ENCODE results near the gene PKD2L1. TPM values are rescaled to one million over a fixed set of nuclear protein-coding genes. Genes with fewer than 3 reads are reported as not detected.

PKD2L1 gene
- total RNA-seq, 1 experiment from 2014 or later, result not detected

DNA sequence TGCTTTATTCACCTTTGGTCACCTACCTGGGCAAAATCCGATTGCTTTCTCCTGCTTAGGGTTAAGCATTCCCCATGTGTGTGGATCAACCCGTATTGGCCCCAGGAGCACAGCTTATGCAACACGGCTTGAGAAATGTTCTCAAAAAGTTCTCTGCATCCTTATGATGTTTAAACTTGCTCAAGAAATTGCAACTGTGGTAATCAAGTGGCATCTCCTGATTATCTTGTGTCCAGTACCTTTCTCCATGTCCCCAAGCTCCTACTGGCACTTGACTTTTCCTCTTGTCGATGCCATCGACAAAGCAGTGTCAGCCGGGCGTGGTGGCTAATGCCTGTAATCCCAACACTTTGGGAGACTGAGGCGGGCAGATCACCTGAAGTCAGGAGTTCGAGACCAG, 4.7 kb upstream of the PKD2L1 start:
- no TSS peak for BruUV-seq (replicated peaks)
- intact Hi-C loops (cut with micrococcal nuclease; ENCODE audit: unreplicated experiment), result loop anchor here (5.0 kb wide), 1 partner anchor 173 kb away; no protein-coding TSS in a partner anchor
- POLR2A ChIA-PET (ENCODE audit: low non-redundant PET), result no interaction called here

DNA sequence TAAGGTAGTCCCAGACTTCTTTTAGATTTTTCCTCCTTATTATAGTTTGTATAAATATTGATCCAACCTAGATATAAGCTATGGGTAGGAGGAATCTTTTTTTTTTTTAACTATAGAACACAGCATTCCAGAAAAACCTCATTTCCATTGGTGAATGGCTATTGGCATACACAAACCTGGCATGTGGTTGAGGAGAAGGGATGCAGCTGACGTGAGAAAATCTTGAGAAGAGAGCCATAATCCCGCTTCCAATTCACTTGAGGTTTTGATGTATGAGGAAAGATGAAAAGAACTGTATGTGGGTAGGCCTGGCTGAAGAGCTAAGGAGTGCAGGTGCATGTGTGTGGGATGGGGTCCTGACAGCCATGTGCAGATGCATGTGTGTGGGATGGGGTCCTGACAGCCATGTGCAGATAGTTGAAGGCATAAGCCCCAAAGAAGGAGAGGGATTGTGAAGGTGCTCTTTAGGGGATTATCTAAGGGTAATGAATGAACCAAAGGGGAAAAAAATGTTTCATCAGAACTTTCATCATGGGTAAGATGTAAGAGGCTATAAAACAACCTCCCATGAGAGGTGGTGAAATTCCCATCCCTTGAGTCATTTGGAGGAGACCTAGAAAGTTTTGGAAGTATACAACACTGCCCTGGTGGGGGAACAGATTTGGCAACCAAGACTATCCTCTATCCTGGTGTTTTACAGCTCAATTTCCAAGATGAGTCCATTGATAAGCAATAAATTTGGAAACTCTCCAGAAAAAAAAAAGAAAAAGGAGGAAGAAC, 3.8 kb upstream of the PKD2L1 start:
- intact Hi-C loops (cut with micrococcal nuclease; ENCODE audit: unreplicated experiment), result no loop called here
- ChIA-PET POLR2A (ENCODE audit: low non-redundant PET) (interaction anchor here (0.6 kb wide), 1 partner anchor 13 kb away, joined by 4 read pairs; the partner anchor contains the start of gene SCD), CTCF (interaction anchor here (0.5 to 0.8 kb wide), 4 partner anchors 18 to 556 kb away, joined by 3 to 10 read pairs (median 4); no protein-coding TSS in a partner anchor)
- H3K27ac ChIP-seq (ENCODE audit: low read depth, low read length, poor library complexity, severe bottlenecking), result no peak overlapping the region
- no peaks in the 10 kb centered on the region for H3K4me1 ChIP-seq (ENCODE audit: insufficient read depth, low read length, poor library complexity, severe bottlenecking)
- no peaks in the 10 kb centered on the region for H3K36me3 ChIP-seq (ENCODE audit: insufficient read depth, low read length, poor library complexity, severe bottlenecking)
- H3K27me3 ChIP-seq (replicated peaks; ENCODE audit: insufficient read depth, low read depth, low read length, poor library complexity), result no peaks in the 10 kb centered on the region
- DNase-seq (ENCODE audit: low spot score), result no peak
- no peaks in the 10 kb centered on the region for H3K9me3 ChIP-seq (ENCODE audit: low read depth, low read length, poor library complexity, severe bottlenecking)
- TF ChIP-seq, protein P1, sequence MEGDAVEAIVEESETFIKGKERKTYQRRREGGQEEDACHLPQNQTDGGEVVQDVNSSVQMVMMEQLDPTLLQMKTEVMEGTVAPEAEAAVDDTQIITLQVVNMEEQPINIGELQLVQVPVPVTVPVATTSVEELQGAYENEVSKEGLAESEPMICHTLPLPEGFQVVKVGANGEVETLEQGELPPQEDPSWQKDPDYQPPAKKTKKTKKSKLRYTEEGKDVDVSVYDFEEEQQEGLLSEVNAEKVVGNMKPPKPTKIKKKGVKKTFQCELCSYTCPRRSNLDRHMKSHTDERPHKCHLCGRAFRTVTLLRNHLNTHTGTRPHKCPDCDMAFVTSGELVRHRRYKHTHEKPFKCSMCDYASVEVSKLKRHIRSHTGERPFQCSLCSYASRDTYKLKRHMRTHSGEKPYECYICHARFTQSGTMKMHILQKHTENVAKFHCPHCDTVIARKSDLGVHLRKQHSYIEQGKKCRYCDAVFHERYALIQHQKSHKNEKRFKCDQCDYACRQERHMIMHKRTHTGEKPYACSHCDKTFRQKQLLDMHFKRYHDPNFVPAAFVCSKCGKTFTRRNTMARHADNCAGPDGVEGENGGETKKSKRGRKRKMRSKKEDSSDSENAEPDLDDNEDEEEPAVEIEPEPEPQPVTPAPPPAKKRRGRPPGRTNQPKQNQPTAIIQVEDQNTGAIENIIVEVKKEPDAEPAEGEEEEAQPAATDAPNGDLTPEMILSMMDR (conservative IDR thresholded peaks at IDR 0.05; ENCODE audit: low read depth, low read length), result no peak
- no peak for TF ChIP-seq EZH2 (IDR thresholded peaks at IDR 0.05; ENCODE audit: borderline replicate concordance, low read depth, low read length, poor library complexity, severe bottlenecking)
- no TSS peak for BruUV-seq (replicated peaks)
- no peak overlapping the region for H3K4me3 ChIP-seq (ENCODE audit: low read depth, low read length, poor library complexity, severe bottlenecking)

More for the DNA sequence above, 4.7 kb upstream of the PKD2L1 start:
- no peak for DNase-seq (ENCODE audit: low spot score)
- Histone ChIP-seq H3K27ac (ENCODE audit: low read depth, low read length, poor library complexity, severe bottlenecking) (no peak overlapping the region), H3K9me3 (ENCODE audit: low read depth, low read length, poor library complexity, severe bottlenecking) (no peaks in the 10 kb centered on the region), H3K36me3 (ENCODE audit: insufficient read depth, low read length, poor library complexity, severe bottlenecking) (no peaks in the 10 kb centered on the region), H3K27me3 (replicated peaks; ENCODE audit: insufficient read depth, low read depth, low read length, poor library complexity) (no peaks in the 10 kb centered on the region), H3K4me1 (ENCODE audit: insufficient read depth, low read length, poor library complexity, severe bottlenecking) (no peaks in the 10 kb centered on the region), H3K4me3 (ENCODE audit: low read depth, low read length, poor library complexity, severe bottlenecking) (no peak overlapping the region)
- TF ChIP-seq, protein P1 (conservative IDR thresholded peaks at IDR 0.05; ENCODE audit: low read depth, low read length), result no peak
- TF ChIP-seq EZH2 (IDR thresholded peaks at IDR 0.05; ENCODE audit: borderline replicate concordance, low read depth, low read length, poor library complexity, severe bottlenecking), result no peak
- CTCF ChIA-PET, result no interaction called here

- Histone ChIP-seq H3K4me3 (ENCODE audit: low read depth, low read length, poor library complexity, severe bottlenecking) (no peak overlapping the region), H3K36me3 (ENCODE audit: insufficient read depth, low read length, poor library complexity, severe bottlenecking) (no peaks in the 10 kb centered on the region), H3K27me3 (replicated peaks; ENCODE audit: insufficient read depth, low read depth, low read length, poor library complexity) (no peaks in the 10 kb centered on the region), H3K4me1 (ENCODE audit: insufficient read depth, low read length, poor library complexity, severe bottlenecking) (no peaks in the 10 kb centered on the region), H3K27ac (ENCODE audit: low read depth, low read length, poor library complexity, severe bottlenecking) (no peak overlapping the region), H3K9me3 (ENCODE audit: low read depth, low read length, poor library complexity, severe bottlenecking) (no peaks in the 10 kb centered on the region)
- ChIA-PET CTCF (interaction anchor here (0.6 kb wide), 1 partner anchor 285 kb away, joined by 3 read pairs; no protein-coding TSS in a partner anchor), POLR2A (ENCODE audit: low non-redundant PET) (no interaction called here)
- BruUV-seq (replicated peaks), result no TSS peak
- intact Hi-C loops (cut with micrococcal nuclease; ENCODE audit: unreplicated experiment), result no loop called here
- TF ChIP-seq EZH2 (IDR thresholded peaks at IDR 0.05; ENCODE audit: borderline replicate concordance, low read depth, low read length, poor library complexity, severe bottlenecking), result no peak
- TF ChIP-seq, protein P1 (conservative IDR thresholded peaks at IDR 0.05; ENCODE audit: low read depth, low read length), result no peak
- no peak for DNase-seq (ENCODE audit: low spot score)
These were observed 3.1 kb upstream of the PKD2L1 start for GRCh38 chr10:100333106-100333505.
